ENCODE results near the gene SCAF8. TPM values are rescaled to one million over a fixed set of nuclear protein-coding genes. Genes with fewer than 3 reads are reported as not detected.

SCAF8 gene
- total RNA-seq, 6 experiments from 2014 or later, result 35.2 to 43.3 (median 38.4) TPM

DNA sequence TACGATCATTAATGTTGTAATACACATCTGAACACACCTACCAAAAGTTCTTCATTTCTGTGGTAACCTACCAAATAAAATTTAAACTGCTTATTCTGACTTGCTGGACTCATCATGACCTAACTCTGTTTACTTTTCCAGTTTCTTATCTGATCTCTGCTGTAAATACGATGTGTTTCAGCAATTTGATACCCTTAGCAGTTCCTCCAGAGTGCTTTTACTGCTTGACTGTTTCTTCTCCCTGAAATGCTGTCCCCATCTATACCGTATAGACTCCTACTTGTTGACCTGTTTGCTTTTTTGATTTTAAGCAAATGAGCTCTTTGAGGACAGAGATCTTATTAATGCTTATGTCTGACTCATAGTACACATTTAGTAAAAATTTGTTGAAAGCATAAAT lies 119.5 kb downstream of the SCAF8 start:
- Mint-ChIP-seq H3K36me3 (ENCODE audit: low read depth) (peaks cover 25% of the 10 kb centered on the region), H3K4me3 (peak overlapping the region; percentile 8; the same call in 1 of the 2 replicates), H3K9me3 (no peaks in the 10 kb centered on the region), H3K27me3 (ENCODE audit: insufficient read depth) (no peaks in the 10 kb centered on the region), H3K27ac (peak overlapping the region; percentile 45), H3K4me1 (ENCODE audit: low read depth) (peaks cover 36% of the 10 kb centered on the region)
- TF ChIP-seq, protein P1, sequence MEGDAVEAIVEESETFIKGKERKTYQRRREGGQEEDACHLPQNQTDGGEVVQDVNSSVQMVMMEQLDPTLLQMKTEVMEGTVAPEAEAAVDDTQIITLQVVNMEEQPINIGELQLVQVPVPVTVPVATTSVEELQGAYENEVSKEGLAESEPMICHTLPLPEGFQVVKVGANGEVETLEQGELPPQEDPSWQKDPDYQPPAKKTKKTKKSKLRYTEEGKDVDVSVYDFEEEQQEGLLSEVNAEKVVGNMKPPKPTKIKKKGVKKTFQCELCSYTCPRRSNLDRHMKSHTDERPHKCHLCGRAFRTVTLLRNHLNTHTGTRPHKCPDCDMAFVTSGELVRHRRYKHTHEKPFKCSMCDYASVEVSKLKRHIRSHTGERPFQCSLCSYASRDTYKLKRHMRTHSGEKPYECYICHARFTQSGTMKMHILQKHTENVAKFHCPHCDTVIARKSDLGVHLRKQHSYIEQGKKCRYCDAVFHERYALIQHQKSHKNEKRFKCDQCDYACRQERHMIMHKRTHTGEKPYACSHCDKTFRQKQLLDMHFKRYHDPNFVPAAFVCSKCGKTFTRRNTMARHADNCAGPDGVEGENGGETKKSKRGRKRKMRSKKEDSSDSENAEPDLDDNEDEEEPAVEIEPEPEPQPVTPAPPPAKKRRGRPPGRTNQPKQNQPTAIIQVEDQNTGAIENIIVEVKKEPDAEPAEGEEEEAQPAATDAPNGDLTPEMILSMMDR (IDR thresholded peaks at IDR 0.05), result no peak
- DNase-seq, result peak; percentile 69

DNA sequence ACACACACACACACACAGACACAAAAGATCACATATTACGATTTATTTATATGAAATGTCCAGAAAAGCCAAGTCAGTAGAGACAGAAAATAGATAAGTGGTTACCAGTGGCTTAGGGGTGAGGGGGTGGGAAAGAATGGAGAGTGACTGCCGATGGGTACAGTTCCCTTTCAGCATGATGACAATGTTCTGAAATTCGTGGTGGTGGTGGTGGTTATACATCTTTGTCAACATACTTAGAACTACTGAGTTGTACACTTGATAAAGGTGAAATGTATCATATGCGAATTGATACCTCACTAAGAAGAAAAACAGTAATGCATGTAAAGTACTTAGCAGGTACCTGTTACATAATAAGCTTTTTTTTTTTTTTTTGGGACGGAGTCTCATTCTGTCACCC lies 124.3 kb downstream of the SCAF8 start:
- no peaks in the 10 kb centered on the region for H3K9me3 Mint-ChIP-seq
- no peak overlapping the region for H3K27ac Mint-ChIP-seq
- no peak for DNase-seq
- H3K36me3 Mint-ChIP-seq (ENCODE audit: low read depth), result 0 out of 2 replicates have a peak, but pooled peaks cover 7% of the 10 kb centered on the region
- H3K27me3 Mint-ChIP-seq (ENCODE audit: insufficient read depth), result no peaks in the 10 kb centered on the region
- H3K4me1 Mint-ChIP-seq (ENCODE audit: low read depth), result peaks cover 12% of the 10 kb centered on the region
- TF ChIP-seq, protein P1 (IDR thresholded peaks at IDR 0.05), result no peak
- H3K4me3 Mint-ChIP-seq, result no peak overlapping the region

DNA sequence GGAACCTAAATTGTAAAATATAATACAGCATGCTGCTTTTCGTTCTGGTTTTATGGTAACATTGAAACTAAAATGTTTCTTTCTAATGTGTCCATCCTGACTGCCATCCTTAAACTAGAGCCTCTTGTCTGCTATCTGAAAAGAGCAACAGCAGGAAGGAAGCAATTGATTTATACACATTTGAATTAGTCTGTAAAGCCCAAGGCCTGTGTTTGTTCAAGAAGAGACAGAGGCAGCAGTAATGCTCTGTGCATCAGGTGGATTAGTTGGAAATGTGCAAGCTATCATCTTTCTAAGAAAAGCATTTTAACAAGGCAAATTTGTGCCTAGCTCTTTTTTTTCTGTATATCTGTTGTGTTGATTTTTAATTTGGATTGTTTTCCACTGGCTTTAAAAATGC lies 128.6 kb downstream of the SCAF8 start:
- TF ChIP-seq, protein P1 (IDR thresholded peaks at IDR 0.05), result no peak
- H3K27me3 Mint-ChIP-seq (ENCODE audit: insufficient read depth), result no peaks in the 10 kb centered on the region; the same call in 1 of the 2 replicates
- no peaks in the 10 kb centered on the region for H3K9me3 Mint-ChIP-seq
- H3K27ac Mint-ChIP-seq, result no peak overlapping the region; the same call in 1 of the 2 replicates
- peaks cover 4% of the 10 kb centered on the region; the same call in 1 of the 2 replicates for H3K36me3 Mint-ChIP-seq (ENCODE audit: low read depth)
- no peak overlapping the region for H3K4me3 Mint-ChIP-seq
- H3K4me1 Mint-ChIP-seq (ENCODE audit: low read depth), result peaks cover 6% of the 10 kb centered on the region; the same call in 1 of the 2 replicates
- no peak for DNase-seq

DNA sequence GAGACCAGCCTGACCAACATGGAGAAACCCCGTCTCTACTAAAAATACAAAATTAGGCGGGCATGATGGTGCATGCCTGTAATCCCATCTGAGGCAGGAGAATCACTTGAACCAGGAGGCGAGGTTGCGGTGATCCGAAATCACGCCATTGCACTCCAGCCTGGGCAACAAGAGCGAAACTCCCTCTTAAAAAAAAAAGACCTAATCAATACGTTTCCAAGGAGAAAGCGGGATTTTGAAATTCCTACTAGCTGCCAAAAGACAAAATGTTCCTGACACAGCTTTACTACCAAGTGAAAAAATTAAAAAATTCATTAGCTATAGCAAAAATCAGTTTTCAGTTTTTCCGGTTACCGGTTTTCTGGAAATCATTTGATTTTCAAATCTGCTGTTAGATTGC lies 129.3 kb downstream of the SCAF8 start:
- H3K9me3 Mint-ChIP-seq, result no peaks in the 10 kb centered on the region

DNA sequence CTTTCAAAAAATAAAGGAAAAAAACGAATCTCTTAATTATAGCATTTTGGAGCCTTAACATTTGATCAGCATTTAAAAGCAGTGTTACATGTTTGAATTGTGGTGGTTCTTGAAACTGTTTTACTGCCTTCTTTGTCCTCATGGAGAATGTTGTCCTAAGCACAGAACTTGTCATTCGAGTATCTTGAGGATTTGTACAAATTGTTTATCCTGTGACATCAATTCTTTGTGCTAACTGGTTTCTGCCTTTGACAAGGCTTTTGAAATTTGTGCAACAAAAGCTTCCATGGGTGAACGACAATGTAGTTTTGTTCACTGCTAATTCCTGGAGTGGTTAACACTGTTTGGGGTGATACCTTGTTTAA lies 130.8 kb downstream of the SCAF8 start:
- Mint-ChIP-seq H3K27ac (0 out of 2 replicates have a peak overlapping the region, but pooled peaks have one; percentile 14), H3K4me1 (ENCODE audit: low read depth) (peaks cover 13% of the 10 kb centered on the region), H3K27me3 (ENCODE audit: insufficient read depth) (no peaks in the 10 kb centered on the region; the same call in 1 of the 2 replicates), H3K36me3 (ENCODE audit: low read depth) (peaks cover 4% of the 10 kb centered on the region; the same call in 1 of the 2 replicates), H3K9me3 (no peaks in the 10 kb centered on the region), H3K4me3 (no peak overlapping the region)
- no peak for DNase-seq
- TF ChIP-seq, protein P1 (IDR thresholded peaks at IDR 0.05), result no peak

More for the DNA sequence above, 129.3 kb downstream of the SCAF8 start:
- peaks cover 4% of the 10 kb centered on the region; the same call in 1 of the 2 replicates for H3K36me3 Mint-ChIP-seq (ENCODE audit: low read depth)
- peaks cover 6% of the 10 kb centered on the region; the same call in 1 of the 2 replicates for H3K4me1 Mint-ChIP-seq (ENCODE audit: low read depth)
- TF ChIP-seq, protein P1 (IDR thresholded peaks at IDR 0.05), result no peak
- H3K27me3 Mint-ChIP-seq (ENCODE audit: insufficient read depth), result no peaks in the 10 kb centered on the region; the same call in 1 of the 2 replicates
- no peak for DNase-seq
- H3K4me3 Mint-ChIP-seq, result no peak overlapping the region
- no peak overlapping the region for H3K27ac Mint-ChIP-seq
